HFFc6 (cell line): ENCODE data around the gene KIF2A. TPM values are rescaled to one million over a fixed set of nuclear protein-coding genes. Genes with fewer than 3 reads are reported as not detected.

Experiments used
- DNase-seq: peaks from one replicate; pipeline ENCODE4 v3.0.0-alpha.2; 2018
- H3K27ac Mint-ChIP-seq: 2 replicates; pipeline ENCODE4 v1.8.0; 2020; ENCODE audit warnings: mild to moderate bottlenecking, mixed read lengths
- H3K27me3 Mint-ChIP-seq: 2 replicates; pipeline ENCODE4 v1.8.0; 2021; ENCODE audit warnings: mild to moderate bottlenecking, moderate library complexity, mixed read lengths; ENCODE audit not compliant: insufficient read depth
- H3K36me3 Mint-ChIP-seq: 2 replicates; pipeline ENCODE4 v1.8.0; 2021; ENCODE audit warnings: low read depth, mixed read lengths
- H3K4me1 Mint-ChIP-seq: 2 replicates; pipeline ENCODE4 v1.8.0; 2020; ENCODE audit warnings: low read depth, mixed read lengths
- H3K4me3 Mint-ChIP-seq: 2 replicates; pipeline ENCODE4 v1.8.0; 2020; ENCODE audit warnings: mild to moderate bottlenecking, moderate library complexity, mixed read lengths
- H3K9me3 Mint-ChIP-seq: 2 replicates; pipeline ENCODE4 v1.8.0; 2020; ENCODE audit warnings: mild to moderate bottlenecking, mixed read lengths
- total RNA-seq, 6 experiments: library from RNA; stranded (reverse); fragmentation: NEBNext Ultra II Directional; extraction: Animal tissue kit (Norgen Biotek cat#: 25700); gene quantifications; 2 replicates in 1 of 6; 3 replicates in 5 of 6; pipeline ENCODE4 v1.2.3, GENCODE V29; 2021
- TF ChIP-seq, protein P1 (sequence below): fragments of 200-600 bp; sonication (generic); IDR thresholded peaks from 2 replicates; pipeline ENCODE4 v1.5.0; 2021; ENCODE audit warnings: antibody characterized with exemption, mild to moderate bottlenecking

The KIF2A gene
- total RNA-seq, 6 experiments from 2014 or later, result 39.9 to 54.0 (median 49.3) TPM

DNA sequence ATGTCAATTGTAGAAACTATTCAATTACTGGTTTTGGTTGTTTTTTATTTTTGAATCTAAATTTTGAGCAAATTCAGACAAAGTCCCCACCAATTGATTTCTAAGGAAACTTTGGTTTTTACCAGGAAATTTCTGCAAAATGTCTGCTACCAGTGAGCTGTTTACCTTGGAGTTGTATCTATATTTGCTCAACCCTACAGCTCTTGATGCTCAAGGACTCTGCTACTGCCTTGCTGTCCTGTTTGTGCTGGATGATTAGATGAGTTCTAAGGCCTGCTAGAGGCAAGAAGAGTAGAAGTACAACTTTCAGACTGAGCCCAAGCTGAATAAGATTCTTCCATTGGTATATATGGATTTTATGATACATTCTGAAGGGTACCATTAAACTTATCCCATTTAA lies 42.6 kb upstream of the KIF2A start:
- no peak for DNase-seq
- H3K36me3 Mint-ChIP-seq, result no peaks in the 10 kb centered on the region
- TF ChIP-seq, protein P1, sequence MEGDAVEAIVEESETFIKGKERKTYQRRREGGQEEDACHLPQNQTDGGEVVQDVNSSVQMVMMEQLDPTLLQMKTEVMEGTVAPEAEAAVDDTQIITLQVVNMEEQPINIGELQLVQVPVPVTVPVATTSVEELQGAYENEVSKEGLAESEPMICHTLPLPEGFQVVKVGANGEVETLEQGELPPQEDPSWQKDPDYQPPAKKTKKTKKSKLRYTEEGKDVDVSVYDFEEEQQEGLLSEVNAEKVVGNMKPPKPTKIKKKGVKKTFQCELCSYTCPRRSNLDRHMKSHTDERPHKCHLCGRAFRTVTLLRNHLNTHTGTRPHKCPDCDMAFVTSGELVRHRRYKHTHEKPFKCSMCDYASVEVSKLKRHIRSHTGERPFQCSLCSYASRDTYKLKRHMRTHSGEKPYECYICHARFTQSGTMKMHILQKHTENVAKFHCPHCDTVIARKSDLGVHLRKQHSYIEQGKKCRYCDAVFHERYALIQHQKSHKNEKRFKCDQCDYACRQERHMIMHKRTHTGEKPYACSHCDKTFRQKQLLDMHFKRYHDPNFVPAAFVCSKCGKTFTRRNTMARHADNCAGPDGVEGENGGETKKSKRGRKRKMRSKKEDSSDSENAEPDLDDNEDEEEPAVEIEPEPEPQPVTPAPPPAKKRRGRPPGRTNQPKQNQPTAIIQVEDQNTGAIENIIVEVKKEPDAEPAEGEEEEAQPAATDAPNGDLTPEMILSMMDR, result no peak

DNA sequence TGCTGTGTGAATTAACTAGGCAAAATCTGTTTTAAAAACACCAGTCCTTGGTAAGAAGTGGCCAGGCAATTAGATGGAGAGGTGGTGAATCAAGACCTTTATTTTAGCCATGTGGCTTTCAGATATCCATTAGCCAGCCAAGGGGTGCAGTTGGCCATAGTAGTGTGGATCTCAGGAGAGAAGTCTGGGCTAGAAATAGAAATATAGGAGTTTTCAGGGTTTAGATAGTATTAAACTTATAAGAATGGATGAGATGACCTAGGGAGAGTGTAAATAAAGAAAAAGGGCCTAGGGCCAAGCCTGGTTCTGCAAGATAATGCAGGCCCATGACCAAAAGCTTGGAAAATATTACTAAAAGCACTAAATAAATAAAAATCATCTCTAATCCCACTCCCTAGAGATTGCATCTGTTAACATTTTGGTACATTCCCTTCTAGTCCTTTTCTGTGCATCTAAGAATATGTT lies 40.3 kb upstream of the KIF2A start:
- no peaks in the 10 kb centered on the region for H3K9me3 Mint-ChIP-seq
- H3K4me1 Mint-ChIP-seq, result no peaks in the 10 kb centered on the region
- H3K27me3 Mint-ChIP-seq, result peaks cover 2% of the 10 kb centered on the region
- DNase-seq, result no peak
- TF ChIP-seq, protein P1, result no peak
- no peak overlapping the region for H3K4me3 Mint-ChIP-seq
- H3K27ac Mint-ChIP-seq, result no peak overlapping the region
- H3K36me3 Mint-ChIP-seq, result no peaks in the 10 kb centered on the region

More for the DNA sequence above, 42.6 kb upstream of the KIF2A start:
- no peaks in the 10 kb centered on the region for H3K4me1 Mint-ChIP-seq
- no peak overlapping the region for H3K4me3 Mint-ChIP-seq
- H3K9me3 Mint-ChIP-seq, result no peaks in the 10 kb centered on the region
- no peak overlapping the region for H3K27ac Mint-ChIP-seq
- peaks cover 3% of the 10 kb centered on the region; the same call in 1 of the 2 replicates for H3K27me3 Mint-ChIP-seq

DNA sequence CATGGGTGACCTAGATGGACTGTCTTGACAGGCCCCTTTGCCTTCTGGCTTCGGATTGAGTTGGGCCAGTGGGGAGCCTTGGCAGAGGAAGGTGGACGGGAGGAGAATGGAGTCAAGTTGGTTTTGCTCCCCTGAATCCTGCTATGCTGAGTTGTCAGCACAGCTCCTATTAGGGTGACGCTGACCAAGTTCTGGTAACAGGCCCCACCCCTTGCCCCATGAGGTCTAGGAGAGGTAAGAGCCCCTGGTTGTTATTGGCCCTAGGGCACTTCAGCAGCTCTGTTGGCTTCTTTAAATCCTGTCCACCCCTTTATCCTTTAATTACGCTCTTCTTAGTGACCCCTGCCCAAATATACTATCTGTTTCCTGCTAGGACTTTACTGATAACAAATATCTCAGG lies 39.4 kb upstream of the KIF2A start:
- peaks cover 1% of the 10 kb centered on the region for H3K27me3 Mint-ChIP-seq
- no peak overlapping the region for H3K27ac Mint-ChIP-seq
- no peaks in the 10 kb centered on the region for H3K36me3 Mint-ChIP-seq
- no peak for DNase-seq
- no peak overlapping the region for H3K4me3 Mint-ChIP-seq
- no peaks in the 10 kb centered on the region for H3K9me3 Mint-ChIP-seq
- H3K4me1 Mint-ChIP-seq, result no peaks in the 10 kb centered on the region
- TF ChIP-seq, protein P1, result no peak

DNA sequence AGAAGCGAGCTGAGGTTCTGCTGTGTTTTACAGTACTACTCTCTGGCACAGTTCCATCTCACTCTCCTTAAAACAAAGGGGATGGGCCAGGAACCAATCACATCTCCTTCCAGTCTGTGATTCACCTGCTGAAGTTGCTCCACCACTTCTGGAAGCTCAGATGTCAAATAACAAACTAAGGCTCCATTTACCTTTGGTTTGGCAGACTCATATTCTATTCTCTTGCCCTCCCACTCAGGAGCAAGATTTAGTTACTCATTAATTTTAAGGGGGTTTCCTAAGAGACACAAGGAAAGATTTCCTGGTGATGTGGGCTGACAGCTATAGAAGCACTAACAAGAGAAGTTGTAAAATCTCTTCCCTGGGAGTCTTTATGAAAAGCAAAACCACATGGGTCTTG lies 37.8 kb upstream of the KIF2A start:
- Mint-ChIP-seq H3K9me3 (no peaks in the 10 kb centered on the region), H3K4me3 (no peak overlapping the region)
- no peak for DNase-seq

DNA sequence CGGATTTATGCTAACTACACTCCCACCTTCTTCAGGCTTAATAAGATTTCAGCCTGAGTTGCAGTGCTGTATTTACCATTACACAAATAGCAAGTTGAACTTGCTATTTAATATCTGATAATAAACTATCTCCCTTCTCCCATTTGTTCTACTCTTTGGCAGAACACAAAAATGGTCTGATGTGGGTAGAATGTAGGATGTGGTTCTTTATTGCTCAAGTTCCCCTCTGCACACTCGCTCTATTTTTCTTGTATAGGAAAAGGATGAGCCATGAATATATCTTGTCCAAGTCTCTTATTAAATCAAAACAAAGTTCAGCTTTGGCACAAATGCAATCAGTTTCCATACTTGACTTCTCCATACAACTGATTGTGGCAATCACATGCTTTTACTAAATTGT lies 37.2 kb upstream of the KIF2A start:
- Mint-ChIP-seq H3K27ac (no peak overlapping the region), H3K4me3 (no peak overlapping the region), H3K27me3 (peaks cover 1% of the 10 kb centered on the region), H3K36me3 (no peaks in the 10 kb centered on the region), H3K9me3 (no peaks in the 10 kb centered on the region), H3K4me1 (no peaks in the 10 kb centered on the region)
- TF ChIP-seq, protein P1, result no peak
- DNase-seq, result no peak

More for the DNA sequence above, 37.8 kb upstream of the KIF2A start:
- TF ChIP-seq, protein P1, result no peak
- Mint-ChIP-seq H3K4me1 (no peaks in the 10 kb centered on the region), H3K36me3 (no peaks in the 10 kb centered on the region), H3K27ac (no peak overlapping the region), H3K27me3 (peaks cover 1% of the 10 kb centered on the region)

DNA sequence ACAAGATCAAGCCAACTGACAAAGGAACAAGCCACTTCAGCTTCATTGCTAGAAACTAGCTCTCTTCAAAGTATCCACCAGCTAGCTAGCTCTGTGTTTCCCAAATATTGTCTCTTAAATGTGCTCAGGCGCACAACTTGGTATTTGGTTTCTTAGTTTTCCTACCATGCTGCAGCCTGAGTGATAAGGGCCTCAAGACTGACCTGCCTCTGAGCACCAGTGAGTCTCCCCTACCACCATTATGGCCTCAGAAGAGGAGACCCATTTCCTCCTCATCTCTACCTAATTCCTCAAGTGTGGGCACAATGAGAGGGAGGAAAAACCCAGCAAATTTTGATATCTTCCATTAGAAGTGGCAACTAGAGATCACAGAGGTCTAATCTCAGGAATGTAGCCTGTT lies 34.6 kb upstream of the KIF2A start:
- Mint-ChIP-seq H3K27ac (no peak overlapping the region), H3K4me3 (no peak overlapping the region), H3K27me3 (peaks cover 3% of the 10 kb centered on the region), H3K36me3 (no peaks in the 10 kb centered on the region), H3K4me1 (no peaks in the 10 kb centered on the region), H3K9me3 (no peaks in the 10 kb centered on the region)
- TF ChIP-seq, protein P1, result no peak
- DNase-seq, result no peak
